Ascending aorta (tissue), 2 donors: ENCODE data around the gene TGFBR2. TPM values are rescaled to one million over a fixed set of nuclear protein-coding genes. Genes with fewer than 3 reads are reported as not detected.
A peak's percentile ranks its signal among the peaks of the same experiment; 100 is the strongest.

Experiments used
- DNase-seq, 2 donors: peaks; one replicate each; pipeline ENCODE4 v3.0.0-alpha.2; 2019; ENCODE audit warnings: low spot score in 2 of 2
- H3K27ac ChIP-seq, 2 donors: fragments of 200-600 bp; sonication (generic); one replicate each; pipeline ENCODE4 v1.5.1; 2016 to 2017; ENCODE audit warnings: mild to moderate bottlenecking in 1 of 2
- H3K27me3 ChIP-seq: fragments of 200-600 bp; sonication (generic); one replicate; pipeline ENCODE4 v1.5.1; 2017
- H3K36me3 ChIP-seq, 2 donors: fragments of 200-600 bp; sonication (generic); one replicate each; pipeline ENCODE4 v1.5.1; 2016
- H3K4me1 ChIP-seq, 2 donors: fragments of 200-600 bp; sonication (generic); one replicate each; pipeline ENCODE4 v1.5.1; 2016 to 2017; ENCODE audit warnings: mild to moderate bottlenecking in 1 of 2
- H3K4me3 ChIP-seq, 2 donors: fragments of 200-600 bp; sonication (generic); one replicate each; pipeline ENCODE4 v1.5.1; 2016 to 2017; ENCODE audit warnings: mild to moderate bottlenecking in 1 of 2
- H3K9me3 ChIP-seq, 2 donors: fragments of 200-600 bp; sonication (generic); one replicate each; pipeline ENCODE4 v1.5.1; 2016
- CTCF ChIP-seq, 3 experiments: fragments of 200-600 bp in 2 of 3; fragments of 450-650 bp in 1 of 3; sonication (generic) in 2 of 3; IDR thresholded peaks; one replicate each; pipeline ENCODE4 v1.5.1; 2016 to 2019; ENCODE audit warnings: antibody characterized with exemption in 3 of 3, mild to moderate bottlenecking in 1 of 3, moderate library complexity in 1 of 3
- intact Hi-C: fragments of 100-400 bp; cut with DNase I; formaldehyde crosslinking; loops from one replicate; pipeline ENCODE4 v1.15.1; 2023
- total RNA-seq: library from RNA; depleted of rRNA; stranded (reverse); fragments of >200 nt; gene quantifications from one replicate; pipeline ENCODE4 v1.1.0, GENCODE V29; 2016

Gene TGFBR2
- total RNA-seq, 1 donor from 2014 or later, result 343 TPM

- no peak for TF ChIP-seq CTCF (IDR thresholded peaks at IDR 0.05)
- intact Hi-C loops, result no loop called here
- DNase-seq, result no peak
- Histone ChIP-seq H3K27me3 (no peaks in the 10 kb centered on the region), H3K27ac (peak overlapping the region; percentile 22 to 50), H3K36me3 (peaks cover 3 to 30% of the 10 kb centered on the region in 2 donors), H3K4me3 (no peak overlapping the region), H3K4me1 (peaks cover 3 to 51% of the 10 kb centered on the region in 2 donors), H3K9me3 (no peaks in the 10 kb centered on the region)
Measured at GRCh38 chr3:30664459-30664858, 58.1 kb downstream of the TGFBR2 start.

GRCh38 chr3:30664884-30665283 is 58.5 kb downstream of the TGFBR2 start:
- Histone ChIP-seq H3K27ac (peak overlapping the region; percentile 4 to 50), H3K27me3 (no peaks in the 10 kb centered on the region), H3K36me3 (peaks cover 3 to 34% of the 10 kb centered on the region in 2 donors), H3K4me1 (peaks cover 0 to 47% of the 10 kb centered on the region in 2 donors), H3K9me3 (no peaks in the 10 kb centered on the region), H3K4me3 (no peak overlapping the region)
- TF ChIP-seq CTCF (IDR thresholded peaks at IDR 0.05), result no peak
- no peak for DNase-seq
- intact Hi-C loops, result no loop called here

- H3K27ac ChIP-seq, result peak overlapping the region; percentile 4
- peaks cover 10 to 37% of the 10 kb centered on the region in 2 donors for H3K36me3 ChIP-seq
- intact Hi-C loops, result no loop called here
- no peak for TF ChIP-seq CTCF (IDR thresholded peaks at IDR 0.05)
- H3K27me3 ChIP-seq, result no peaks in the 10 kb centered on the region
- DNase-seq, result no peak
- H3K4me1 ChIP-seq, result peaks cover 0 to 41% of the 10 kb centered on the region in 2 donors
- H3K4me3 ChIP-seq, result no peak overlapping the region
- H3K9me3 ChIP-seq, result no peaks in the 10 kb centered on the region
Measured at GRCh38 chr3:30665539-30665938, 59.1 kb downstream of the TGFBR2 start.

GRCh38 chr3:30666572-30667279 is 60.3 kb downstream of the TGFBR2 start:
- Histone ChIP-seq H3K4me3 (no peak overlapping the region), H3K4me1 (peaks cover 0 to 31% of the 10 kb centered on the region in 2 donors), H3K9me3 (no peaks in the 10 kb centered on the region), H3K27me3 (no peaks in the 10 kb centered on the region), H3K36me3 (peaks cover 21 to 39% of the 10 kb centered on the region in 2 donors), H3K27ac (peak overlapping the region; percentile 11 to 16)
- TF ChIP-seq CTCF (IDR thresholded peaks at IDR 0.05), result no peak
- DNase-seq, result no peak
- intact Hi-C loops, result no loop called here

GRCh38 chr3:30667280-30667651 is 60.9 kb downstream of the TGFBR2 start:
- no peak for TF ChIP-seq CTCF (IDR thresholded peaks at IDR 0.05)

More at GRCh38 chr3:30667280-30667651, 60.9 kb downstream of the TGFBR2 start:
- Histone ChIP-seq H3K27ac (no peak overlapping the region), H3K4me3 (no peak overlapping the region), H3K9me3 (no peaks in the 10 kb centered on the region), H3K27me3 (no peaks in the 10 kb centered on the region), H3K4me1 (peaks cover 0 to 29% of the 10 kb centered on the region in 2 donors), H3K36me3 (peaks cover 26 to 44% of the 10 kb centered on the region in 2 donors)
- intact Hi-C loops, result no loop called here
- DNase-seq, result no peak
